GM20431 (cell line): ENCODE measurements around the gene DGLUCY.
"Not testable (repeated sequence)": the region's sequence is repeated elsewhere in the genome, so short reads cannot be mapped to it uniquely, and the experiment has no call there.

Experiments used
- in situ Hi-C: fragments of 300-500 bp; cut with MseI, MboI; formaldehyde crosslinking; loops from one replicate; pipeline ENCODE4 v1.15.0; 2020; ENCODE audit warnings: low sequenced_read_pairs; ENCODE audit not compliant: unreplicated experiment

DGLUCY gene

GRCh38 chr14:91128699-91129098 is 14.8 kb downstream of the DGLUCY start:
- in situ Hi-C loops, result no loop called here

GRCh38 chr14:91129261-91129660 is 15.4 kb downstream of the DGLUCY start:
- in situ Hi-C loops, result no loop called here

GRCh38 chr14:91135039-91135438 is 21.2 kb downstream of the DGLUCY start:
- in situ Hi-C loops, result no loop called here

GRCh38 chr14:91138511-91139359 is 24.9 kb downstream of the DGLUCY start:
- in situ Hi-C loops, result no loop called here

GRCh38 chr14:91139776-91140175 is 25.9 kb downstream of the DGLUCY start:
- in situ Hi-C loops, result no loop called here

- in situ Hi-C loops, result no loop called here
These were observed 26.8 kb downstream of the DGLUCY start for GRCh38 chr14:91140672-91141071.

GRCh38 chr14:91142214-91142668 is 28.4 kb downstream of the DGLUCY start:
- in situ Hi-C loops, result no loop called here

- in situ Hi-C loops, result no loop called here
These were observed 30.0 kb downstream of the DGLUCY start for GRCh38 chr14:91143862-91144261.

GRCh38 chr14:91144425-91145145 is 30.7 kb downstream of the DGLUCY start:
- in situ Hi-C loops, result no loop called here

GRCh38 chr14:91145391-91146160 is 31.7 kb downstream of the DGLUCY start:
- in situ Hi-C loops, result no loop called here

GRCh38 chr14:91146661-91147060 is 32.8 kb downstream of the DGLUCY start:
- in situ Hi-C loops, result no loop called here

GRCh38 chr14:91149462-91149861 is 35.6 kb downstream of the DGLUCY start:
- in situ Hi-C loops, result no loop called here

GRCh38 chr14:91152499-91152898 is 38.6 kb downstream of the DGLUCY start:
- in situ Hi-C loops, result no loop called here

- in situ Hi-C loops, result no loop called here
These were observed 39.5 kb downstream of the DGLUCY start for GRCh38 chr14:91153360-91153759.

GRCh38 chr14:91154851-91155625 is 41.2 kb downstream of the DGLUCY start:
- in situ Hi-C loops, result no loop called here

- in situ Hi-C loops, result no loop called here
These were observed 41.8 kb downstream of the DGLUCY start for GRCh38 chr14:91155626-91156089.

- in situ Hi-C loops, result not testable (repeated sequence)
These were observed 42.3 kb downstream of the DGLUCY start for GRCh38 chr14:91156142-91156666.

- in situ Hi-C loops, result not testable (repeated sequence)
These were observed 43.0 kb downstream of the DGLUCY start for GRCh38 chr14:91156877-91157276.

GRCh38 chr14:91158091-91158790 is 44.4 kb downstream of the DGLUCY start:
- in situ Hi-C loops, result no loop called here
